ENCODE data around the gene MGLL.

GRCh38 chr3:127822041-127822681 is at the start of gene MGLL:
- TF ChIP-seq, protein P1, sequence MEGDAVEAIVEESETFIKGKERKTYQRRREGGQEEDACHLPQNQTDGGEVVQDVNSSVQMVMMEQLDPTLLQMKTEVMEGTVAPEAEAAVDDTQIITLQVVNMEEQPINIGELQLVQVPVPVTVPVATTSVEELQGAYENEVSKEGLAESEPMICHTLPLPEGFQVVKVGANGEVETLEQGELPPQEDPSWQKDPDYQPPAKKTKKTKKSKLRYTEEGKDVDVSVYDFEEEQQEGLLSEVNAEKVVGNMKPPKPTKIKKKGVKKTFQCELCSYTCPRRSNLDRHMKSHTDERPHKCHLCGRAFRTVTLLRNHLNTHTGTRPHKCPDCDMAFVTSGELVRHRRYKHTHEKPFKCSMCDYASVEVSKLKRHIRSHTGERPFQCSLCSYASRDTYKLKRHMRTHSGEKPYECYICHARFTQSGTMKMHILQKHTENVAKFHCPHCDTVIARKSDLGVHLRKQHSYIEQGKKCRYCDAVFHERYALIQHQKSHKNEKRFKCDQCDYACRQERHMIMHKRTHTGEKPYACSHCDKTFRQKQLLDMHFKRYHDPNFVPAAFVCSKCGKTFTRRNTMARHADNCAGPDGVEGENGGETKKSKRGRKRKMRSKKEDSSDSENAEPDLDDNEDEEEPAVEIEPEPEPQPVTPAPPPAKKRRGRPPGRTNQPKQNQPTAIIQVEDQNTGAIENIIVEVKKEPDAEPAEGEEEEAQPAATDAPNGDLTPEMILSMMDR (IDR thresholded peaks at IDR 0.05), result no peak
- no peak for TF ChIP-seq EZH2 (IDR thresholded peaks at IDR 0.05; ENCODE audit: borderline replicate concordance, insufficient read depth, low read depth, low read length, poor library complexity, severe bottlenecking)
